K562 (cell line): Measurements from ENCODE around the gene N4BP2. TPM values are rescaled to one million over a fixed set of nuclear protein-coding genes. Genes with fewer than 3 reads are reported as not detected.

Experiments
- CEBPG ChIP-seq, 3 experiments: fragments of 200-800 bp in 1 of 3; sonication (Bioruptor generic) in 1 of 3; sonication (generic) in 1 of 3; formaldehyde crosslinking in 1 of 3; IDR thresholded peaks in 2 of 3; conservative IDR thresholded peaks in 1 of 3; 2 replicates each; pipeline versions ENCODE4 v1.6.1 to v1.8.0; 2016 to 2022; ENCODE audit warnings: missing compliant biosample characterization in 2 of 3, missing genetic modification characterization in 2 of 3, mild to moderate bottlenecking in 1 of 3, missing genetic modification reagents in 1 of 3
- CREB1 ChIP-seq, 2 experiments: sonication (generic) in 1 of 2; formaldehyde crosslinking in 1 of 2; IDR thresholded peaks; 2 replicates each; pipeline versions ENCODE4 v1.6.1 to v1.8.0; 2012 to 2022; ENCODE audit warnings: inconsistent platforms in 1 of 2, mild to moderate bottlenecking in 1 of 2, missing genetic modification reagents in 1 of 2, moderate library complexity in 1 of 2
- JUN ChIP-seq, 2 experiments: sonication (generic) in 1 of 2; formaldehyde crosslinking in 1 of 2; IDR thresholded peaks; 2 replicates each; pipeline versions ENCODE4 v1.6.1 to v1.8.0; 2012 to 2022; ENCODE audit warnings: borderline replicate concordance in 2 of 2, mild to moderate bottlenecking in 2 of 2, improper control_type of control experiment in 1 of 2, low read depth in 1 of 2, low read length in 1 of 2, missing genetic modification reagents in 1 of 2
- MGA ChIP-seq: fragments of 450-650 bp; IDR thresholded peaks from 2 replicates; pipeline ENCODE4 v1.6.1; 2016; ENCODE audit warnings: mild to moderate bottlenecking, moderate library complexity
- RNF2 ChIP-seq: sonication (generic); IDR thresholded peaks from 2 replicates; pipeline ENCODE4 v1.6.1; 2016
- ZBTB26 ChIP-seq: fragments of 450-650 bp; formaldehyde crosslinking; IDR thresholded peaks from 2 replicates; pipeline ENCODE4 v1.4.0; 2022; ENCODE audit warnings: missing genetic modification characterization
- ZFP91 ChIP-seq: sonication (generic); formaldehyde crosslinking; IDR thresholded peaks from 2 replicates; pipeline ENCODE4 v1.8.0; 2022; ENCODE audit warnings: mild to moderate bottlenecking, missing genetic modification reagents
- polyA plus RNA-seq, 8 experiments: library from polyadenylated mRNA; depleted of rRNA in 4 of 8; stranded (reverse) in 5 of 8; unstranded in 3 of 8; fragments of >200 nt; fragmentation: Nextera tagmentation in 2 of 8; fragmentation: Illumina TruSeq in 1 of 8; extraction: Ambion mirVana in 2 of 8; extraction: Trizol in 1 of 8; gene quantifications; 2 replicates each; pipeline versions ENCODE4 v1.2.1 to v1.2.3, GENCODE V29; 2011 to 2014; ENCODE audit warnings: inconsistent platforms in 1 of 8, missing spikeins in 1 of 8
- total RNA-seq, 7 experiments: library from RNA; depleted of rRNA in 6 of 7; stranded (reverse); fragments of >200 nt in 6 of 7; fragmentation: Illumina TruSeq in 2 of 7; extraction: Trizol in 2 of 7; gene quantifications; 2 replicates each; pipeline versions ENCODE4 v1.2.1 to v1.2.3, GENCODE V29; 2011 to 2021; ENCODE audit warnings: low replicate concordance in 1 of 7

N4BP2 gene
- total and polyA plus RNA-seq, 9 of the 15 experiments (the other 6 are each of a cell fraction or from before 2014, with no cell fraction given): 2.7 to 12.6 (median 7.6) TPM

- TF ChIP-seq CREB1 (IDR thresholded peaks at IDR 0.05): no peak
- TF ChIP-seq CREB1 (CRISPR knock-in tag; IDR thresholded peaks at IDR 0.05): no peak
- no peak for TF ChIP-seq JUN (IDR thresholded peaks at IDR 0.05; ENCODE audit: borderline replicate concordance, low read depth, low read length)
- TF ChIP-seq JUN (CRISPR knock-in tag; IDR thresholded peaks at IDR 0.05; ENCODE audit: borderline replicate concordance): no peak
- peak; percentile 57; the same call in 1 of the 2 replicates for TF ChIP-seq ZBTB26 (CRISPR knock-in tag)
- TF ChIP-seq ZFP91 (CRISPR knock-in tag): no peak
- TF ChIP-seq RNF2: no peak
- TF ChIP-seq MGA: no peak; the same call in 1 of the 2 replicates
- no peak for TF ChIP-seq CEBPG (CRISPR knock-in tag; IDR thresholded peaks at IDR 0.05)
- TF ChIP-seq CEBPG (tag; conservative IDR thresholded peaks at IDR 0.05 in 1 of 2, IDR thresholded peaks at IDR 0.05 in 1 of 2): no peak
Observed at GRCh38 chr4:40204507-40205258, 148.0 kb downstream of the N4BP2 start (continued).
